K562 (cell line): ENCODE data around the gene GORASP1. TPM values are rescaled to one million over a fixed set of nuclear protein-coding genes. Genes with fewer than 3 reads are reported as not detected.

ENCODE experiments used
- ATAC-seq: fragments of 200-7000 bp; cut with Tn5 transposase; 3 replicates; pipeline ENCODE4 v1.9.1; 2020; ENCODE audit warnings: moderate library complexity
- BruUV-seq: library from RNA; stranded (reverse); fragments of 400-500 nt; replicated peaks from 2 replicates; lab custom pipeline; 2021; lab: Mats Ljungman, UMichigan
- CTCF ChIA-PET: fragments of 300-600 bp; formaldehyde crosslinking; extraction: SDS; loops from one replicate; lab custom pipeline; 2021; ENCODE audit warnings: low intra/inter-chr PET ratio; lab: Yijun Ruan, JAX
- POLR2A ChIA-PET: fragments of 300-600, 350-650 bp; sonication (Branson Sonifier 250); formaldehyde crosslinking; extraction: SDS; loops from one replicate; lab custom pipeline; 2021; ENCODE audit warnings: antibody characterized with exemption, inconsistent platforms; lab: Yijun Ruan, JAX
- DNase-seq, 4 experiments: peaks; one replicate each; pipeline versions ENCODE4 v3.0.0 to v3.0.0-alpha.2; 2011 to 2018; ENCODE audit warnings: low spot score in 3 of 4, mixed read lengths in 3 of 4; ENCODE audit errors: extremely low read depth in 1 of 4
- FAIRE-seq: peaks from 2 replicates; lab custom pipeline; 2011; peaks lifted over from hg19 to GRCh38; lab: Jason Lieb, UNC
- H2AFZ ChIP-seq: 2 replicates; pipeline ENCODE4 v1.6.0; 2011; ENCODE audit warnings: low read depth, low read length, control low read depth, inconsistent platforms
- H3K27ac ChIP-seq: fragments of 200-600 bp; 3 replicates; pipeline ENCODE4 v1.8.0; 2011; ENCODE audit warnings: low read depth, mild to moderate bottlenecking, control low read depth, inconsistent platforms, low read length, moderate library complexity, mixed read lengths; ENCODE audit errors: extremely low read depth
- H3K27me3 ChIP-seq, 2 experiments: fragments of 300-600 bp in 1 of 2; 2 replicates in 1 of 2; 3 replicates in 1 of 2; pipeline versions ENCODE4 v1.6.0 to v1.8.0; 2011; ENCODE audit warnings: inconsistent platforms in 2 of 2, low read length in 2 of 2, mild to moderate bottlenecking in 1 of 2, mixed read lengths in 1 of 2, moderate library complexity in 1 of 2; ENCODE audit not compliant: control insufficient read depth in 2 of 2, insufficient read depth in 2 of 2
- H3K36me3 ChIP-seq: fragments of 300-600 bp; 3 replicates; pipeline ENCODE4 v1.8.0; 2011; ENCODE audit warnings: mild to moderate bottlenecking, low read length, inconsistent platforms; ENCODE audit not compliant: control insufficient read depth, insufficient read depth
- H3K4me1 ChIP-seq, 2 experiments: fragments of 200-600 bp in 1 of 2; replicated peaks in 1 of 2; 2 replicates in 1 of 2; 3 replicates in 1 of 2; pipeline versions ENCODE4 v1.5.1 to v1.8.0; 2011; ENCODE audit warnings: inconsistent platforms in 2 of 2, low read length in 2 of 2, mild to moderate bottlenecking in 1 of 2, mixed read lengths in 1 of 2, moderate library complexity in 1 of 2; ENCODE audit not compliant: control insufficient read depth in 2 of 2, insufficient read depth in 2 of 2
- H3K4me2 ChIP-seq: 2 replicates; pipeline ENCODE4 v1.6.1; 2011; ENCODE audit warnings: low read length, control low read depth, inconsistent platforms, mixed read lengths; ENCODE audit not compliant: insufficient read depth
- H3K4me3 ChIP-seq: fragments of 200-600 bp; sonication (generic), shearing (Covaris generic); 2 replicates; pipeline ENCODE4 v1.5.1; 2016; ENCODE audit warnings: control low read depth, inconsistent platforms
- H3K79me2 ChIP-seq: fragments of 200-600 bp; 3 replicates; pipeline ENCODE4 v1.8.0; 2011; ENCODE audit warnings: low read length, inconsistent platforms; ENCODE audit not compliant: control insufficient read depth, insufficient read depth
- H3K9ac ChIP-seq, 2 experiments: 2 replicates each; pipeline versions ENCODE4 v1.6.0 to v1.6.1; 2011; ENCODE audit warnings: low read depth in 2 of 2, low read length in 2 of 2, control low read depth in 1 of 2, inconsistent platforms in 1 of 2, mild to moderate bottlenecking in 1 of 2, mixed read lengths in 1 of 2; ENCODE audit not compliant: insufficient read depth in 1 of 2
- H3K9me1 ChIP-seq: one replicate; pipeline ENCODE4 v1.6.0; 2011; ENCODE audit warnings: inconsistent platforms, mild to moderate bottlenecking, low read length, moderate library complexity; ENCODE audit not compliant: control insufficient read depth, insufficient read depth
- H3K9me3 ChIP-seq: replicated peaks from 2 replicates; pipeline ENCODE4 v1.5.1; 2011; ENCODE audit warnings: low read depth, low read length, inconsistent platforms; ENCODE audit not compliant: control insufficient read depth, insufficient read depth
- H4K20me1 ChIP-seq: replicated peaks from 2 replicates; pipeline ENCODE4 v1.6.1; 2011; ENCODE audit warnings: low read length, inconsistent platforms, mixed read lengths; ENCODE audit not compliant: control insufficient read depth, insufficient read depth
- CEBPG ChIP-seq, 3 experiments: fragments of 200-800 bp in 1 of 3; sonication (Bioruptor generic) in 1 of 3; sonication (generic) in 1 of 3; formaldehyde crosslinking in 1 of 3; IDR thresholded peaks in 2 of 3; conservative IDR thresholded peaks in 1 of 3; 2 replicates each; pipeline versions ENCODE4 v1.6.1 to v1.8.0; 2016 to 2022; ENCODE audit warnings: missing compliant biosample characterization in 2 of 3, missing genetic modification characterization in 2 of 3, mild to moderate bottlenecking in 1 of 3, missing genetic modification reagents in 1 of 3
- ETV6 ChIP-seq, 3 experiments: fragments of 150-350 bp in 1 of 3; sonication (generic) in 1 of 3; formaldehyde crosslinking in 1 of 3; IDR thresholded peaks; 2 replicates each; pipeline versions ENCODE4 v1.6.1 to v1.8.0; 2014 to 2022; ENCODE audit warnings: borderline replicate concordance in 2 of 3, low read depth in 2 of 3, antibody characterized with exemption in 1 of 3, low read length in 1 of 3, mild to moderate bottlenecking in 1 of 3, missing genetic modification reagents in 1 of 3
- ZNF57 ChIP-seq: fragments of 450-650 bp; formaldehyde crosslinking; IDR thresholded peaks from 2 replicates; pipeline ENCODE4 v1.4.0; 2020; ENCODE audit warnings: mild to moderate bottlenecking, moderate library complexity
- WGBS: fragments of 100-300 bp; shearing (Covaris generic); methylation state at CpG from one replicate; pipeline ENCODE4 v1.1.6; 2016; ENCODE audit warnings: low coverage, mixed read lengths; ENCODE audit not compliant: insufficient coverage; ENCODE audit errors: missing lambda C conversion rate; 5-methylcytosine and 5-hydroxymethylcytosine counted together
- in situ Hi-C: fragments of 300-500 bp; cut with MboI; formaldehyde crosslinking; loops from 4 replicates; pipeline ENCODE4 v1.15.0; 2018; ENCODE audit warnings: inconsistent platforms, mixed read lengths
- intact Hi-C: fragments of 100-400 bp; cut with micrococcal nuclease; formaldehyde crosslinking; loops from 2 replicates; pipeline ENCODE4 v1.14.2; 2022
- polyA plus RNA-seq, 8 experiments: library from polyadenylated mRNA; depleted of rRNA in 4 of 8; stranded (reverse) in 5 of 8; unstranded in 3 of 8; fragments of >200 nt; fragmentation: Nextera tagmentation in 2 of 8; fragmentation: Illumina TruSeq in 1 of 8; extraction: Ambion mirVana in 2 of 8; extraction: Trizol in 1 of 8; gene quantifications; 2 replicates each; pipeline versions ENCODE4 v1.2.1 to v1.2.3, GENCODE V29; 2011 to 2014; ENCODE audit warnings: inconsistent platforms in 1 of 8, missing spikeins in 1 of 8
- total RNA-seq, 7 experiments: library from RNA; depleted of rRNA in 6 of 7; stranded (reverse); fragments of >200 nt in 6 of 7; fragmentation: Illumina TruSeq in 2 of 7; extraction: Trizol in 2 of 7; gene quantifications; 2 replicates each; pipeline versions ENCODE4 v1.2.1 to v1.2.3, GENCODE V29; 2011 to 2021; ENCODE audit warnings: low replicate concordance in 1 of 7
- TF ChIP-seq, protein P1 (sequence below): fragments of 450-650 bp; IDR thresholded peaks from 2 replicates; pipeline ENCODE4 v1.6.1; 2016; ENCODE audit warnings: antibody characterized with exemption
- TF ChIP-seq, protein P2 (sequence below): sonication (generic); formaldehyde crosslinking; IDR thresholded peaks from 2 replicates; pipeline ENCODE4 v1.9.0; 2022; ENCODE audit warnings: mild to moderate bottlenecking, missing genetic modification reagents
- TF ChIP-seq, protein P3 (sequence below): sonication (generic); formaldehyde crosslinking; IDR thresholded peaks from 2 replicates; pipeline ENCODE4 v1.9.0; 2022; ENCODE audit warnings: mild to moderate bottlenecking, missing genetic modification reagents

GORASP1 gene
- total and polyA plus RNA-seq, 9 of the 15 experiments (the other 6 are each of a cell fraction or from before 2014, with no cell fraction given), result 8.4 to 87.9 (median 67.6) TPM

DNA sequence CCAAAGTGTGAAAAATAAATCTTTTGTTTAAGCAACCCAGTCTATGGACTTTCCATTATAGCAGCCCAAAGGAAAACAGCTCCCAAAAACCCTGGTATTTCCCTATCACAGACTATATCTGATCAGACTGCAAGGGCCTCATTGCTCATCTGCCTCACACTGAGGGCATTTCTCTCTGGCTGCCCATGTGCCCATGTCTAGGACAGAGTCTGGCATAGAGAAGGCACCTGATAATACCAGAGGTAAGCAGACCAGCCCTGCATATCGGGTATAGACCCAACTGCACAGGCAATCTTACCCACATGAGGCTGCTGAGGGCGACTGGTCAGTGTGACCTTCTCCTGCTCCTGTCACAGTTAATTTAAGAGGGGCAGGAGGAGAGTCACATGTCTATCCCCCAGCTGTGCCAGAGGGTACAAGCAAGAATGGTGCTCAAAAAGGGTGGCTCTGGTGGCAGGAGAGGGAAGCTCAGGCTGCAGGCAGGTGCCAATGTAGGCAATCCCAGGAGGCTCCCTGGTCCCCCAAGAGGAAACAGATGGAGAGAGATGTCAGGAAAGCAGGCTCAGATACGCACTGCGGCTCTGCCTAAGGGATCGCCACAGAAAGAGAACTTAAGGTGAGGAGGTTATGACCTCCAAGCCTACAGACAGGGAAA lies 42.8 kb upstream of the GORASP1 start:
- peaks cover 78% of the 10 kb centered on the region for H3K79me2 ChIP-seq
- TF ChIP-seq CEBPG (CRISPR knock-in tag; IDR thresholded peaks at IDR 0.05), result 0 out of 2 replicates have a peak, but pooled peaks have one; percentile 3
- TF ChIP-seq CEBPG (tag; conservative IDR thresholded peaks at IDR 0.05 in 1 of 2, IDR thresholded peaks at IDR 0.05 in 1 of 2), result no peak
- no peak for TF ChIP-seq ETV6 (IDR thresholded peaks at IDR 0.05; ENCODE audit: borderline replicate concordance in 1 of 2, low read depth in 2 of 2, low read length in 1 of 2)
- no peak for TF ChIP-seq ETV6 (CRISPR knock-in tag; IDR thresholded peaks at IDR 0.05; ENCODE audit: borderline replicate concordance)
- no peak for TF ChIP-seq ZNF57 (CRISPR knock-in tag)
- TF ChIP-seq, protein P1, sequence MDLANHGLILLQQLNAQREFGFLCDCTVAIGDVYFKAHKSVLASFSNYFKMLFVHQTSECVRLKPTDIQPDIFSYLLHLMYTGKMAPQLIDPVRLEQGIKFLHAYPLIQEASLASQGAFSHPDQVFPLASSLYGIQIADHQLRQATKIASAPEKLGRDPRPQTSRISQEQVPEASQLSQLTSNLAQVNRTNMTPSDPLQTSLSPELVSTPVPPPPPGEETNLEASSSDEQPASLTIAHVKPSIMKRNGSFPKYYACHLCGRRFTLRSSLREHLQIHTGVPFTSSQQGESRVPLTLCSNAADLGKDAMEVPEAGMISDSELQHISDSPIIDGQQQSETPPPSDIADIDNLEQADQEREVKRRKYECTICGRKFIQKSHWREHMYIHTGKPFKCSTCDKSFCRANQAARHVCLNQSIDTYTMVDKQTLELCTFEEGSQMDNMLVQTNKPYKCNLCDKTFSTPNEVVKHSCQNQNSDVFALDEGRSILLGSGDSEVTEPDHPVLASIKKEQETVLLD, result no peak
- TF ChIP-seq, protein P2, sequence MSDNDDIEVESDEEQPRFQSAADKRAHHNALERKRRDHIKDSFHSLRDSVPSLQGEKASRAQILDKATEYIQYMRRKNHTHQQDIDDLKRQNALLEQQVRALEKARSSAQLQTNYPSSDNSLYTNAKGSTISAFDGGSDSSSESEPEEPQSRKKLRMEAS (CRISPR knock-in tag), result 0 out of 2 replicates have a peak, but pooled peaks have one; percentile 38
- TF ChIP-seq, protein P3, sequence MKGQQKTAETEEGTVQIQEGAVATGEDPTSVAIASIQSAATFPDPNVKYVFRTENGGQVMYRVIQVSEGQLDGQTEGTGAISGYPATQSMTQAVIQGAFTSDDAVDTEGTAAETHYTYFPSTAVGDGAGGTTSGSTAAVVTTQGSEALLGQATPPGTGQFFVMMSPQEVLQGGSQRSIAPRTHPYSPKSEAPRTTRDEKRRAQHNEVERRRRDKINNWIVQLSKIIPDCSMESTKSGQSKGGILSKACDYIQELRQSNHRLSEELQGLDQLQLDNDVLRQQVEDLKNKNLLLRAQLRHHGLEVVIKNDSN (CRISPR knock-in tag), result peak; percentile 30; the same call in 1 of the 2 replicates
- TF ChIP-seq, all 486 proteins: peak for 3
- ChIA-PET CTCF (no interaction called here), POLR2A (interaction anchor here (0.6 to 2.1 kb wide), 10 partner anchors 14 to 545 kb away, joined by 3 to 8 read pairs (median 3); partner anchors contain the start of genes GORASP1 and TTC21A)
- in situ Hi-C loops, result no loop called here
- Histone ChIP-seq H3K36me3 (peaks cover 45% of the 10 kb centered on the region), H3K9ac (peak overlapping the region; percentile 72 to 98; a peak in 3 of 4 replicates), H3K27me3 (no peaks in the 10 kb centered on the region; a peak in 1 of 5 replicates), H3K27ac (peak overlapping the region; percentile 92; the same call in 2 of the 3 replicates), H3K9me3 (no peaks in the 10 kb centered on the region), H2AFZ (no peak overlapping the region), H3K9me1 (peaks cover 35% of the 10 kb centered on the region), H3K4me1 (peaks cover 69 to 84% of the 10 kb centered on the region in 2 experiments), H4K20me1 (peaks cover 63% of the 10 kb centered on the region), H3K4me3 (peak overlapping the region; percentile 81), H3K4me2 (peak overlapping the region; percentile 80)
- FAIRE-seq (no peak), ATAC-seq (no peak), DNase-seq (no peak)
- intact Hi-C loops, result no loop called here
- no TSS peak for BruUV-seq
- WGBS, result 17% methylated on average over 5 of the region's 5 CpGs
